Loucy (cell line): Measurements from ENCODE around the gene KCNH8.

ENCODE experiments used
- CTCF ChIP-seq: fragments of 200-600 bp; sonication (generic); conservative IDR thresholded peaks from 2 replicates; pipeline ENCODE4 v1.5.1; 2014; ENCODE audit warnings: mild to moderate bottlenecking, antibody characterized with exemption, low read length
- EZH2phosphoT487 ChIP-seq: fragments of 200-600 bp; IDR thresholded peaks from 2 replicates; pipeline ENCODE4 v1.6.1; 2018; ENCODE audit warnings: antibody characterized with exemption, mild to moderate bottlenecking, moderate library complexity, borderline replicate concordance

GRCh38 chr3:19455546-19455945, 307.2 kb downstream of the KCNH8 start:
- TF ChIP-seq CTCF (no peak), EZH2phosphoT487 (no peak)
